H1 (cell line): ENCODE results near the gene HS6ST1. TPM values are rescaled to one million over a fixed set of nuclear protein-coding genes. Genes with fewer than 3 reads are reported as not detected.

Experiments
- GTF2F1 ChIP-seq: IDR thresholded peaks from 2 replicates; pipeline ENCODE4 v1.6.1; 2012; ENCODE audit warnings: low read depth, low read length, improper control_type of control experiment, borderline replicate concordance
- JUN ChIP-seq: IDR thresholded peaks from 2 replicates; pipeline ENCODE4 v1.6.1; 2011; ENCODE audit warnings: low read depth, mild to moderate bottlenecking, improper control_type of control experiment, low read length
- KDM1A ChIP-seq: fragments of 200-600, 300-600 bp; sonication (generic); IDR thresholded peaks from 2 replicates; pipeline ENCODE4 v1.7.1; 2016; ENCODE audit warnings: mild to moderate bottlenecking, low read length, borderline replicate concordance
- POLR2A ChIP-seq, 2 experiments: IDR thresholded peaks; 1 replicate in 1 of 2; 2 replicates in 1 of 2; pipeline ENCODE4 v1.6.1; 2011; ENCODE audit warnings: low read depth in 2 of 2, low read length in 2 of 2, mild to moderate bottlenecking in 2 of 2; ENCODE audit errors: control extremely low read depth in 1 of 2
- SP1 ChIP-seq: IDR thresholded peaks from 2 replicates; pipeline ENCODE4 v1.6.1; 2011; ENCODE audit warnings: low read depth, low read length
- polyA plus RNA-seq, 7 experiments: library from polyadenylated mRNA; depleted of rRNA in 3 of 7; stranded (reverse) in 5 of 7; unstranded in 2 of 7; fragments of >200 nt in 5 of 7; fragments of 200-250 nt in 2 of 7; gene quantifications; 1 replicate in 5 of 7; 2 replicates in 1 of 7; 4 replicates in 1 of 7; pipeline versions ENCODE4 v1.2.1 to v1.2.3, GENCODE V29; 2011 to 2013; ENCODE audit warnings: missing spikeins in 2 of 7, mixed read lengths in 2 of 7
- total RNA-seq: library from RNA; stranded (reverse); fragmentation: NEBNext Ultra II Directional; extraction: Animal tissue kit (Norgen Biotek cat#: 25700); gene quantifications from 2 replicates; pipeline ENCODE4 v1.2.1, GENCODE V29; 2021
- TF ChIP-seq, protein P1 (sequence below): fragments of 300-600 bp; sonication (generic); IDR thresholded peaks from 2 replicates; pipeline ENCODE4 v1.7.1; 2012; ENCODE audit warnings: low read length, moderate library complexity, mild to moderate bottlenecking, inconsistent platforms; ENCODE audit not compliant: insufficient replicate concordance
- TF ChIP-seq, protein P2 (sequence below): IDR thresholded peaks from 2 replicates; pipeline ENCODE4 v1.6.1; 2012; ENCODE audit warnings: low read length, inconsistent platforms
- TF ChIP-seq, protein P3 (sequence below): IDR thresholded peaks from 2 replicates; pipeline ENCODE4 v1.6.1; 2012; ENCODE audit warnings: inconsistent platforms

The HS6ST1 gene
- total and polyA plus RNA-seq, 2 of the 8 experiments (the other 6 are each of a cell fraction or from before 2014, with no cell fraction given) = 37.4 to 74.6 TPM

DNA sequence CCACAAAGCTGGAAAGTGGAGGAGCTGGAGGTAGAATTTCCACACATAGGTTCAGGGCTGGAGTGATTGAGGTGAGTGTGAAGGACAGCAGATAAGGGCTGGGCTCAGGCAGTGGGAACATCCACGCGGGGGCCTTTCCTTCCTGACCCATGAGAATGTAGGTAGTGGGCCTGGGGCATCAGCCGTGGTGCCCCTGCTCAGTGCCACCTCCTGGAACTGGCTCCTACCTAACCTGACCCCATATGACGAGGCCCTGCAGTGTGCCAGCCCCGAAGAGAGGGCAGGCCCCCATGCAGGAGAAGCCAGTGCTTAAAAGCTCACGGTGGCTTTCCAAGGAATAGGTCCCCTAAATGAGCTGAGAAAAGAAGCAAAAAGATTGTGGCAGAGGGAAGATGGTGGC is 66.2 kb downstream of the HS6ST1 start (continued):
- TF ChIP-seq, protein P1, sequence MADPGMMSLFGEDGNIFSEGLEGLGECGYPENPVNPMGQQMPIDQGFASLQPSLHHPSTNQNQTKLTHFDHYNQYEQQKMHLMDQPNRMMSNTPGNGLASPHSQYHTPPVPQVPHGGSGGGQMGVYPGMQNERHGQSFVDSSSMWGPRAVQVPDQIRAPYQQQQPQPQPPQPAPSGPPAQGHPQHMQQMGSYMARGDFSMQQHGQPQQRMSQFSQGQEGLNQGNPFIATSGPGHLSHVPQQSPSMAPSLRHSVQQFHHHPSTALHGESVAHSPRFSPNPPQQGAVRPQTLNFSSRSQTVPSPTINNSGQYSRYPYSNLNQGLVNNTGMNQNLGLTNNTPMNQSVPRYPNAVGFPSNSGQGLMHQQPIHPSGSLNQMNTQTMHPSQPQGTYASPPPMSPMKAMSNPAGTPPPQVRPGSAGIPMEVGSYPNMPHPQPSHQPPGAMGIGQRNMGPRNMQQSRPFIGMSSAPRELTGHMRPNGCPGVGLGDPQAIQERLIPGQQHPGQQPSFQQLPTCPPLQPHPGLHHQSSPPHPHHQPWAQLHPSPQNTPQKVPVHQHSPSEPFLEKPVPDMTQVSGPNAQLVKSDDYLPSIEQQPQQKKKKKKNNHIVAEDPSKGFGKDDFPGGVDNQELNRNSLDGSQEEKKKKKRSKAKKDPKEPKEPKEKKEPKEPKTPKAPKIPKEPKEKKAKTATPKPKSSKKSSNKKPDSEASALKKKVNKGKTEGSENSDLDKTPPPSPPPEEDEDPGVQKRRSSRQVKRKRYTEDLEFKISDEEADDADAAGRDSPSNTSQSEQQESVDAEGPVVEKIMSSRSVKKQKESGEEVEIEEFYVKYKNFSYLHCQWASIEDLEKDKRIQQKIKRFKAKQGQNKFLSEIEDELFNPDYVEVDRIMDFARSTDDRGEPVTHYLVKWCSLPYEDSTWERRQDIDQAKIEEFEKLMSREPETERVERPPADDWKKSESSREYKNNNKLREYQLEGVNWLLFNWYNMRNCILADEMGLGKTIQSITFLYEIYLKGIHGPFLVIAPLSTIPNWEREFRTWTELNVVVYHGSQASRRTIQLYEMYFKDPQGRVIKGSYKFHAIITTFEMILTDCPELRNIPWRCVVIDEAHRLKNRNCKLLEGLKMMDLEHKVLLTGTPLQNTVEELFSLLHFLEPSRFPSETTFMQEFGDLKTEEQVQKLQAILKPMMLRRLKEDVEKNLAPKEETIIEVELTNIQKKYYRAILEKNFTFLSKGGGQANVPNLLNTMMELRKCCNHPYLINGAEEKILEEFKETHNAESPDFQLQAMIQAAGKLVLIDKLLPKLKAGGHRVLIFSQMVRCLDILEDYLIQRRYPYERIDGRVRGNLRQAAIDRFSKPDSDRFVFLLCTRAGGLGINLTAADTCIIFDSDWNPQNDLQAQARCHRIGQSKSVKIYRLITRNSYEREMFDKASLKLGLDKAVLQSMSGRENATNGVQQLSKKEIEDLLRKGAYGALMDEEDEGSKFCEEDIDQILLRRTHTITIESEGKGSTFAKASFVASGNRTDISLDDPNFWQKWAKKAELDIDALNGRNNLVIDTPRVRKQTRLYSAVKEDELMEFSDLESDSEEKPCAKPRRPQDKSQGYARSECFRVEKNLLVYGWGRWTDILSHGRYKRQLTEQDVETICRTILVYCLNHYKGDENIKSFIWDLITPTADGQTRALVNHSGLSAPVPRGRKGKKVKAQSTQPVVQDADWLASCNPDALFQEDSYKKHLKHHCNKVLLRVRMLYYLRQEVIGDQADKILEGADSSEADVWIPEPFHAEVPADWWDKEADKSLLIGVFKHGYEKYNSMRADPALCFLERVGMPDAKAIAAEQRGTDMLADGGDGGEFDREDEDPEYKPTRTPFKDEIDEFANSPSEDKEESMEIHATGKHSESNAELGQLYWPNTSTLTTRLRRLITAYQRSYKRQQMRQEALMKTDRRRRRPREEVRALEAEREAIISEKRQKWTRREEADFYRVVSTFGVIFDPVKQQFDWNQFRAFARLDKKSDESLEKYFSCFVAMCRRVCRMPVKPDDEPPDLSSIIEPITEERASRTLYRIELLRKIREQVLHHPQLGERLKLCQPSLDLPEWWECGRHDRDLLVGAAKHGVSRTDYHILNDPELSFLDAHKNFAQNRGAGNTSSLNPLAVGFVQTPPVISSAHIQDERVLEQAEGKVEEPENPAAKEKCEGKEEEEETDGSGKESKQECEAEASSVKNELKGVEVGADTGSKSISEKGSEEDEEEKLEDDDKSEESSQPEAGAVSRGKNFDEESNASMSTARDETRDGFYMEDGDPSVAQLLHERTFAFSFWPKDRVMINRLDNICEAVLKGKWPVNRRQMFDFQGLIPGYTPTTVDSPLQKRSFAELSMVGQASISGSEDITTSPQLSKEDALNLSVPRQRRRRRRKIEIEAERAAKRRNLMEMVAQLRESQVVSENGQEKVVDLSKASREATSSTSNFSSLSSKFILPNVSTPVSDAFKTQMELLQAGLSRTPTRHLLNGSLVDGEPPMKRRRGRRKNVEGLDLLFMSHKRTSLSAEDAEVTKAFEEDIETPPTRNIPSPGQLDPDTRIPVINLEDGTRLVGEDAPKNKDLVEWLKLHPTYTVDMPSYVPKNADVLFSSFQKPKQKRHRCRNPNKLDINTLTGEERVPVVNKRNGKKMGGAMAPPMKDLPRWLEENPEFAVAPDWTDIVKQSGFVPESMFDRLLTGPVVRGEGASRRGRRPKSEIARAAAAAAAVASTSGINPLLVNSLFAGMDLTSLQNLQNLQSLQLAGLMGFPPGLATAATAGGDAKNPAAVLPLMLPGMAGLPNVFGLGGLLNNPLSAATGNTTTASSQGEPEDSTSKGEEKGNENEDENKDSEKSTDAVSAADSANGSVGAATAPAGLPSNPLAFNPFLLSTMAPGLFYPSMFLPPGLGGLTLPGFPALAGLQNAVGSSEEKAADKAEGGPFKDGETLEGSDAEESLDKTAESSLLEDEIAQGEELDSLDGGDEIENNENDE = no peak
- TF ChIP-seq, protein P2, sequence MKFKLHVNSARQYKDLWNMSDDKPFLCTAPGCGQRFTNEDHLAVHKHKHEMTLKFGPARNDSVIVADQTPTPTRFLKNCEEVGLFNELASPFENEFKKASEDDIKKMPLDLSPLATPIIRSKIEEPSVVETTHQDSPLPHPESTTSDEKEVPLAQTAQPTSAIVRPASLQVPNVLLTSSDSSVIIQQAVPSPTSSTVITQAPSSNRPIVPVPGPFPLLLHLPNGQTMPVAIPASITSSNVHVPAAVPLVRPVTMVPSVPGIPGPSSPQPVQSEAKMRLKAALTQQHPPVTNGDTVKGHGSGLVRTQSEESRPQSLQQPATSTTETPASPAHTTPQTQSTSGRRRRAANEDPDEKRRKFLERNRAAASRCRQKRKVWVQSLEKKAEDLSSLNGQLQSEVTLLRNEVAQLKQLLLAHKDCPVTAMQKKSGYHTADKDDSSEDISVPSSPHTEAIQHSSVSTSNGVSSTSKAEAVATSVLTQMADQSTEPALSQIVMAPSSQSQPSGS = no peak
- TF ChIP-seq JUN (no peak), SP1 (no peak), POLR2A (IDR thresholded peaks at IDR 0.05; ENCODE audit: control extremely low read depth in 1 of 2, low read depth in 2 of 2, low read length in 2 of 2) (no peak), KDM1A (no peak), GTF2F1 (no peak)
- TF ChIP-seq, protein P3, sequence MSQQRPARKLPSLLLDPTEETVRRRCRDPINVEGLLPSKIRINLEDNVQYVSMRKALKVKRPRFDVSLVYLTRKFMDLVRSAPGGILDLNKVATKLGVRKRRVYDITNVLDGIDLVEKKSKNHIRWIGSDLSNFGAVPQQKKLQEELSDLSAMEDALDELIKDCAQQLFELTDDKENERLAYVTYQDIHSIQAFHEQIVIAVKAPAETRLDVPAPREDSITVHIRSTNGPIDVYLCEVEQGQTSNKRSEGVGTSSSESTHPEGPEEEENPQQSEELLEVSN = no peak
